ENCODE results near the gene APEH. TPM values are rescaled to one million over a fixed set of nuclear protein-coding genes. Genes with fewer than 3 reads are reported as not detected.
"Not testable (repeated sequence)": the region's sequence is repeated elsewhere in the genome, so short reads cannot be mapped to it uniquely, and the experiment has no call there.

The APEH gene
- total RNA-seq, 1 donor from 2014 or later: 91.4 TPM

GRCh38 chr3:49689046-49689907, 15.1 kb downstream of the APEH start, which contains the start of the genes MST1 and RNF123:
MST1 (minus strand) TSS chr3:49689474; CDS start chr3:49688691, 783 bp downstream.
RNF123 (plus strand) TSS chr3:49689557; CDS start chr3:49691166, 1,609 bp downstream.
- intact Hi-C loops (cut with micrococcal nuclease): loop anchor here (1.0 kb wide), 3 partner anchors 15 to 97 kb away; partner anchors contain the start of genes AMIGO3, APEH and IP6K1

- intact Hi-C loops (cut with micrococcal nuclease): loop anchor here (1.0 kb wide), 3 partner anchors 16 to 96 kb away; partner anchors contain the start of genes AMIGO3, APEH and IP6K1
Measured at GRCh38 chr3:49689908-49690624, 15.9 kb downstream of the APEH start.

- intact Hi-C loops (cut with micrococcal nuclease): not testable (repeated sequence)
Measured at GRCh38 chr3:49690856-49691255, 16.7 kb downstream of the APEH start.

DNA sequence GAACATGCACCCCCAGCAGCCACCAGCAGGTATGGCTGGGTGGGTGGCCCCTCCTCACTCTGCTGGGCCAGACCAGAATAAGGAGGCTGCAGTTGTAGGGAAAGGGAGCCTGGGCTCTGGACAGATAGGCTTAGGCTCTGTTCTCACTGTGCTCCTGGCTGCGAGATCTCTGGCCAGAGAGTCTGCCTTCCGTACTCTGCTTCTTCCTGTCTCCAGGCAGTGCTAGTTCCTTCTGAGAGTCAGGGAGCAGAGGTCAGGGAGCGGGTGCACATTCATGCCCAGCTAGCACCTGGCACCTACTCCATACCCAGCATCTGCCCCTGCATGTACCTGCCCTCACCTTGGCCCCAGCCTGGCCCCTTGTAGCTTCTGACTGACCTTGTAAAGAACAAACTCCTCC, 17.3 kb downstream of the APEH start:
- intact Hi-C loops (cut with micrococcal nuclease): not testable (repeated sequence)

- intact Hi-C loops (cut with micrococcal nuclease): not testable (repeated sequence)
Measured at GRCh38 chr3:49694409-49695070, 20.4 kb downstream of the APEH start.

- intact Hi-C loops (cut with micrococcal nuclease): not testable (repeated sequence)
Measured at GRCh38 chr3:49695350-49696015, 21.3 kb downstream of the APEH start.

GRCh38 chr3:49699281-49699979, 25.3 kb downstream of the APEH start:
- intact Hi-C loops (cut with micrococcal nuclease): no loop called here

GRCh38 chr3:49700014-49700413, 25.9 kb downstream of the APEH start:
- intact Hi-C loops (cut with micrococcal nuclease): loop anchor here (5.0 kb wide), 1 partner anchor 207 kb away; no protein-coding TSS in a partner anchor

DNA sequence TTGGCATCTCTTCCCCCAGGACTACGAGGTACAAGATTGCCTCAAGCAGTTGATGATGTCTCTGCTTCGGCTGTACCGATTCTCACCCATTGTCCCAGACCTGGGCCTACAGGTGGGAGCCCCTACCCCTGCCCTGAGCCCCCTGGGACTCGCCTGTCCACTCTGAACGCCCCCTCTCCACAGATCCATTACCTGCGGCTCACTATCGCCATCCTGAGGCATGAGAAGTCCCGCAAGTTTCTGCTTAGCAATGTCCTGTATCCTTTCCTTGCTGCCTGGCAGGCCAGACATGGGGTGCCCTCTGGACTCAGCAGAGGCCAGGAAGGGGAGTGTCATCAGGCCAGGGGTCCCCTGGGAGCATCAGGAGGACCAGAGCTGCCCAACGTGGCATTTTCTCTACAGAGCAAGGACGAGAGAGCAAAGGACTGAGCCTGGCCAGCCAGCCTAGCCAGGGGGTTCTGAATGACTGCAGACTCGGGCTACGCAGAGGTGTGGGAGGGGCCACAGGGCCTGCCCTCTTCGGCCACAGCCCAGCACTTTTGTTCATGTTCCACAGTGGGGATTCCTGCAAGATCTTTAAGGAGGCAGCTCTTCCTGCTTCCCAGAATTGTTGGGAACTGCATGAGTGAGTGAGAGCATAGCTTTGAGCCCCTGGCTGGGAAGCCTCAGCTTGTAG, 26.4 kb downstream of the APEH start:
- intact Hi-C loops (cut with micrococcal nuclease): loop anchor here (5.0 kb wide), 1 partner anchor 207 kb away; no protein-coding TSS in a partner anchor

DNA sequence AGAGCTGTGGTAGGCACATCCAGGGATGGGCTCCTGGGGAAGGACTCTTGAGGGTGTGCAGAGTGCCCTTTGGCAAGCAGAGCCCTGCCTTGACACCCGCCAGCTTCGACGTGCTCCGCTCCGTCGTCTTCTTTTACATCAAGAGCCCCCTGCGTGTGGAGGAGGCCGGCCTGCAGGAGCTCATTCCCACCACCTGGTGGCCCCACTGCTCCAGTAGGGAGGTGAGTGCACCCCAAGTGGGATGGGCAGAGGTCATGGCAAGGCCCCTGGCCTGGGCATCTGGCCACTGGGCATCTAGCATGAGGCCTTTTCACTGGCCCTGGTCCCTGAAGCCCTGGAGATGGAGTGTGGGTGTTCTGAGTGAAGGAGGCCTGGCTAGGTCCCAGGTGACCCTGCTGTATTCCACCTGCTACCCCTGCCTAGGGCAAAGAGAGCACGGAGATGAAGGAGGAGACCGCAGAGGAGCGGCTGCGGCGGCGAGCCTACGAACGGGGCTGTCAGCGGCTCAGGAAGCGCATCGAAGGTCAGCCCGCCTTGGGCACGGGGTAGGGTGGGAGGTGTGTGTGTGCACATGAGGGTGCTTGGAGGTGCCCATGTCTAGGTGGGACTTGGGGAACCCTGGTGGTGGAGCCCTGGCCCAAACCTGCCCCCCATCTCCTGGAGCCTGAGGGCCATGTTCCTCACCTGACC, 27.4 kb downstream of the APEH start:
- intact Hi-C loops (cut with micrococcal nuclease): loop anchor here (5.0 kb wide), 1 partner anchor 206 kb away; no protein-coding TSS in a partner anchor

DNA sequence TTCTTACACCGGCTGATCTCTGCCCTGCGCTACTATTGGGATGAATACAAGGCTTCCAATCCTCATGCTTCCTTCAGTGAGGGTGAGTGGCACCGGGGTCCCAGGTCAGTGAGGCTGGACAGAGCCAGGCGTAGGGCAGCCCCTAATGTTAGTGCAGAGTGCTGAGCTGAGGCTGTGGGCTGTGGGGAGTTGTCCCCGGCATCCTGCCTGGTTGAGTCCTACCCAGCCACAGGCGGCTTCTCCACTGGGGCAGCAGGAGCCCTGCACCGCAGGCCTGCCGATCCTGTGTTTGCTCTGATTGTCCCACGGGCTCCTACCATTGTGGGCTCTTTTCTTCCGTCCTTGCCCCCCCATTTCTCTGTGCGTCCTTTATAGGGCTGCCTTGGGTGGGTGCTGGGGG, 28.5 kb downstream of the APEH start:
- intact Hi-C loops (cut with micrococcal nuclease): loop anchor here (1.0 to 5.0 kb wide), 3 partner anchors 100 to 205 kb away; no protein-coding TSS in a partner anchor

- intact Hi-C loops (cut with micrococcal nuclease): loop anchor here (1.0 to 5.0 kb wide), 3 partner anchors 99 to 204 kb away; no protein-coding TSS in a partner anchor
Measured at GRCh38 chr3:49703443-49703927, 29.3 kb downstream of the APEH start.

GRCh38 chr3:49703956-49704355, 29.8 kb downstream of the APEH start:
- intact Hi-C loops (cut with micrococcal nuclease): loop anchor here (1.0 to 5.0 kb wide), 3 partner anchors 98 to 203 kb away; no protein-coding TSS in a partner anchor

DNA sequence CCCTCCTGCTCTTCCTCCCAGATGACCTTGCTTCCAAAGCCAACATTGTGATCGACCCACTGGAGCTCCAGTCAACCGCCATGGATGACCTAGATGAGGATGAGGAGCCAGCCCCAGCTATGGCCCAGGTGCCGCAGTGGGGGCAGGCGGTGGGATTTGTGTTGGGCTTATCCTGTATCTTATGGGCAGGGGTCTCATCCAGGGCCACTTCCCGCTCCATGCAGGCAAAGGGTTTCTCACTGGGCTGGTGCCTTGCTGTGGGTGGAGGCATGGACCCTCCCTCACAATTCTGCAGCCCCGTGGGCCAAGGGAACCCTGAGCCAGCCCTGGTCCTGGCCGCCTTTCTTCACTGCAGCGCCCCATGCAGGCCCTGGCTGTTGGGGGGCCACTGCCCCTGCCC, 30.5 kb downstream of the APEH start:
- intact Hi-C loops (cut with micrococcal nuclease): loop anchor here (5.0 kb wide), 1 partner anchor 203 kb away; no protein-coding TSS in a partner anchor

GRCh38 chr3:49705390-49705960, 31.3 kb downstream of the APEH start:
- intact Hi-C loops (cut with micrococcal nuclease): no loop called here

- intact Hi-C loops (cut with micrococcal nuclease): no loop called here
Measured at GRCh38 chr3:49706456-49707112, 32.4 kb downstream of the APEH start.

GRCh38 chr3:49707113-49707480, 32.9 kb downstream of the APEH start:
- intact Hi-C loops (cut with micrococcal nuclease): no loop called here

GRCh38 chr3:49709852-49710251, 35.7 kb downstream of the APEH start:
- intact Hi-C loops (cut with micrococcal nuclease): no loop called here
